HepG2 (cell line): ENCODE measurements around the gene ZNF382. TPM values are rescaled to one million over a fixed set of nuclear protein-coding genes. Genes with fewer than 3 reads are reported as not detected.

ENCODE experiments used
- ADNP ChIP-seq: sonication (generic); formaldehyde crosslinking; IDR thresholded peaks from 2 replicates; pipeline ENCODE4 v1.4.0; 2020; ENCODE audit warnings: missing genetic modification reagents
- ATAD3A ChIP-seq: sonication (generic); formaldehyde crosslinking; IDR thresholded peaks from 2 replicates; pipeline ENCODE4 v1.4.0; 2020; ENCODE audit warnings: missing genetic modification reagents
- ATM ChIP-seq: fragments of 450-650 bp; IDR thresholded peaks from 2 replicates; pipeline ENCODE4 v1.7.1; 2017; ENCODE audit warnings: mild to moderate bottlenecking, borderline replicate concordance
- CC2D1A ChIP-seq: sonication (generic); formaldehyde crosslinking; IDR thresholded peaks from 2 replicates; pipeline ENCODE4 v1.8.1; 2023; ENCODE audit warnings: mild to moderate bottlenecking, missing genetic modification reagents
- FOSL1 ChIP-seq: sonication (generic); formaldehyde crosslinking; IDR thresholded peaks from 2 replicates; pipeline ENCODE4 v1.9.0; 2021; ENCODE audit warnings: missing genetic modification reagents, borderline replicate concordance
- HDAC2 ChIP-seq: sonication (generic); formaldehyde crosslinking; IDR thresholded peaks from 2 replicates; pipeline ENCODE4 v1.4.0; 2020; ENCODE audit warnings: missing genetic modification reagents
- JDP2 ChIP-seq: sonication (generic); formaldehyde crosslinking; IDR thresholded peaks from 2 replicates; pipeline ENCODE4 v1.8.1; 2022; ENCODE audit warnings: missing genetic modification reagents, borderline replicate concordance
- KMT2A ChIP-seq: sonication (generic); formaldehyde crosslinking; IDR thresholded peaks from 2 replicates; pipeline ENCODE4 v1.4.0; 2020; ENCODE audit warnings: missing genetic modification reagents
- NBN ChIP-seq: fragments of 450-650 bp; conservative IDR thresholded peaks from 2 replicates; pipeline ENCODE4 v1.6.1; 2017
- NR2F1 ChIP-seq, 2 experiments: fragments of 450-650 bp in 1 of 2; formaldehyde crosslinking in 1 of 2; IDR thresholded peaks; 2 replicates each; pipeline versions ENCODE4 v1.5.0 to v1.6.1; 2016 to 2020; ENCODE audit warnings: mild to moderate bottlenecking in 1 of 2, missing compliant biosample characterization in 1 of 2, missing genetic modification reagents in 1 of 2, moderate library complexity in 1 of 2
- SIN3A ChIP-seq: IDR thresholded peaks from 2 replicates; pipeline ENCODE4 v1.6.1; 2011; ENCODE audit warnings: low read depth, mild to moderate bottlenecking, control low read depth, low read length, borderline replicate concordance
- SMYD3 ChIP-seq: sonication (generic); formaldehyde crosslinking; IDR thresholded peaks from 2 replicates; pipeline ENCODE4 v1.8.1; 2023; ENCODE audit warnings: mild to moderate bottlenecking, missing genetic modification reagents
- ZMYM3 ChIP-seq: sonication (generic); formaldehyde crosslinking; IDR thresholded peaks from 2 replicates; pipeline ENCODE4 v1.5.1; 2020; ENCODE audit warnings: mild to moderate bottlenecking, missing genetic modification reagents
- ZNF569 ChIP-seq: sonication (generic); formaldehyde crosslinking; IDR thresholded peaks from 2 replicates; pipeline ENCODE4 v1.5.0; 2020; ENCODE audit warnings: mild to moderate bottlenecking, missing genetic modification reagents, moderate library complexity, borderline replicate concordance
- ZNF703 ChIP-seq: sonication (generic); formaldehyde crosslinking; IDR thresholded peaks from 2 replicates; pipeline ENCODE4 v1.5.1; 2020; ENCODE audit warnings: missing genetic modification reagents, mild to moderate bottlenecking, moderate library complexity, borderline replicate concordance
- polyA plus RNA-seq, 8 experiments: library from polyadenylated mRNA; depleted of rRNA in 3 of 8; stranded (reverse) in 7 of 8; unstranded in 1 of 8; fragments of >200 nt; fragmentation: Illumina TruSeq in 4 of 8; extraction: Trizol in 4 of 8; gene quantifications; 2 replicates each; pipeline versions ENCODE4 v1.2.1 to v1.2.3, GENCODE V29; 2011 to 2016; ENCODE audit warnings: low read depth in 4 of 8, missing spikeins in 1 of 8, mixed read lengths in 1 of 8; ENCODE audit not compliant: insufficient read depth in 1 of 8
- total RNA-seq, 5 experiments: library from RNA; depleted of rRNA; stranded (reverse); fragments of >200 nt; fragmentation: Illumina TruSeq; extraction: Trizol; gene quantifications; 2 replicates each; pipeline ENCODE4 v1.2.3, GENCODE V29; 2016; ENCODE audit warnings: low read depth in 1 of 5
- TF ChIP-seq, protein P1 (sequence below): sonication (generic); formaldehyde crosslinking; IDR thresholded peaks from 2 replicates; pipeline ENCODE4 v1.9.0; 2021; ENCODE audit warnings: missing genetic modification reagents, mild to moderate bottlenecking, borderline replicate concordance
- TF ChIP-seq, protein P2 (sequence below): sonication (generic); formaldehyde crosslinking; IDR thresholded peaks from 2 replicates; pipeline ENCODE4 v1.4.0; 2020; ENCODE audit warnings: missing genetic modification reagents
- TF ChIP-seq, protein P3 (sequence below): sonication (generic); formaldehyde crosslinking; IDR thresholded peaks from 2 replicates; pipeline ENCODE4 v1.8.1; 2023; ENCODE audit warnings: mild to moderate bottlenecking, inconsistent platforms, moderate library complexity, missing genetic modification reagents, borderline replicate concordance
- TF ChIP-seq, protein P4 (sequence below): sonication (generic); formaldehyde crosslinking; IDR thresholded peaks from 2 replicates; pipeline ENCODE4 v1.5.0; 2020; ENCODE audit warnings: mild to moderate bottlenecking, missing genetic modification reagents, borderline replicate concordance

ZNF382 gene
- total and polyA plus RNA-seq, 2 of the 13 experiments (the other 11 are each of a cell fraction or from before 2014, with no cell fraction given) = 2.3 to 6.8 TPM

DNA sequence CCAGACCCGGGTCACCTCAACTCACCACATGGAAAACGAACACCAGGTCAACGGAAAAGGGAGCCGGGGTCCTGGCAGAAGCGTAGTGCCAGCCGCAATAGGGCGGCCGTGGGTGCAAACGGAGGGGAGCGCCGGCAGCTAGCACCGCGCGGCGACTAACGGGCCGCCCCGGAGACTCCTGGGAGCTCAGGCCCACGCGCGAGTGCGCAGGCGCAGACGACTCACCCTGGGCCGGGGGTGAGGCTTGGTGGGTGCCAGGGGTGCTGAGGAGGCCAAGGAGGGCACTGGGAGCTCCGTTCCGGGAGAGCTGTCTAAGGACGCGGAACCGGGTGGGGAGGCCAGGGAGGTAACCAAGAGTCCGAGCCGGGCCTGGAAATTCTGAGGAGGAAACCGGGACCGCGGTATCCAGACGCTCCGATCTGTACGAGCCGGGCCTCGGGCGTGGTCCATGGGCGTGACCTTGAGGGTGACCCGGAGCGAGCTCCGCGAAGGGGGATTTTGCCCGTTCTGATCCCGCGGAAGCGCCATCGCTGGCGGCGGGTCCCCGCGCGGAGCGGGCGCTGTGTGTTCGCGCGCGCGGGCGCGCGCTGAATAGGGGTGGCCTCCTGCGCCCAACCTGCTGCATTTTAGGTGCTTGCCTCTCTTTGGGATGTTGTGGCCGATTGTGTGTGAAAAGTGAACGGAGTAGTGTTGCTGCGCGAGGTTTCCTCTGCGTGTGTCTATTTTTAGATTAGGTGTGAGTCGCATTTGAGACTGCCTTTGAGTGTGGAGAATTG lies at the start of gene ZNF382 (continued):
- TF ChIP-seq, protein P1, sequence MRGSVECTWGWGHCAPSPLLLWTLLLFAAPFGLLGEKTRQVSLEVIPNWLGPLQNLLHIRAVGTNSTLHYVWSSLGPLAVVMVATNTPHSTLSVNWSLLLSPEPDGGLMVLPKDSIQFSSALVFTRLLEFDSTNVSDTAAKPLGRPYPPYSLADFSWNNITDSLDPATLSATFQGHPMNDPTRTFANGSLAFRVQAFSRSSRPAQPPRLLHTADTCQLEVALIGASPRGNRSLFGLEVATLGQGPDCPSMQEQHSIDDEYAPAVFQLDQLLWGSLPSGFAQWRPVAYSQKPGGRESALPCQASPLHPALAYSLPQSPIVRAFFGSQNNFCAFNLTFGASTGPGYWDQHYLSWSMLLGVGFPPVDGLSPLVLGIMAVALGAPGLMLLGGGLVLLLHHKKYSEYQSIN = no peak
- no peak for TF ChIP-seq SMYD3
- TF ChIP-seq, protein P2, sequence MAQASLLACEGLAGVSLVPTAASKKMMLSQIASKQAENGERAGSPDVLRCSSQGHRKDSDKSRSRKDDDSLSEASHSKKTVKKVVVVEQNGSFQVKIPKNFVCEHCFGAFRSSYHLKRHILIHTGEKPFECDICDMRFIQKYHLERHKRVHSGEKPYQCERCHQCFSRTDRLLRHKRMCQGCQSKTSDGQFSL (CRISPR knock-in tag) = no peak
- no peak for TF ChIP-seq NBN
- TF ChIP-seq, protein P3, sequence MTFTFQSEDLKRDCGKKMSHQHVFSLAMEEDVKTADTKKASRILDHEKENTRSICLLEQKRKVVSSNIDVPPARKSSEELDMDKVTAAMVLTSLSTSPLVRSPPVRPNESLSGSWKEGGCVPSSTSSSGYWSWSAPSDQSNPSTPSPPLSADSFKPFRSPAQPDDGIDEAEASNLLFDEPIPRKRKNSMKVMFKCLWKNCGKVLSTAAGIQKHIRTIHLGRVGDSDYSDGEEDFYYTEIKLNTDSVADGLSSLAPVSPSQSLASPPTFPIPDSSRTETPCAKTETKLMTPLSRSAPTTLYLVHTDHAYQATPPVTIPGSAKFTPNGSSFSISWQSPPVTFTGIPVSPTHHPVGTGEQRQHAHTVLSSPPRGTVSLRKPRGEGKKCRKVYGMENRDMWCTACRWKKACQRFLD (CRISPR knock-in tag) = no peak
- TF ChIP-seq ADNP (CRISPR knock-in tag) = no peak
- no peak for TF ChIP-seq ZNF703 (CRISPR knock-in tag)
- TF ChIP-seq, protein P4, sequence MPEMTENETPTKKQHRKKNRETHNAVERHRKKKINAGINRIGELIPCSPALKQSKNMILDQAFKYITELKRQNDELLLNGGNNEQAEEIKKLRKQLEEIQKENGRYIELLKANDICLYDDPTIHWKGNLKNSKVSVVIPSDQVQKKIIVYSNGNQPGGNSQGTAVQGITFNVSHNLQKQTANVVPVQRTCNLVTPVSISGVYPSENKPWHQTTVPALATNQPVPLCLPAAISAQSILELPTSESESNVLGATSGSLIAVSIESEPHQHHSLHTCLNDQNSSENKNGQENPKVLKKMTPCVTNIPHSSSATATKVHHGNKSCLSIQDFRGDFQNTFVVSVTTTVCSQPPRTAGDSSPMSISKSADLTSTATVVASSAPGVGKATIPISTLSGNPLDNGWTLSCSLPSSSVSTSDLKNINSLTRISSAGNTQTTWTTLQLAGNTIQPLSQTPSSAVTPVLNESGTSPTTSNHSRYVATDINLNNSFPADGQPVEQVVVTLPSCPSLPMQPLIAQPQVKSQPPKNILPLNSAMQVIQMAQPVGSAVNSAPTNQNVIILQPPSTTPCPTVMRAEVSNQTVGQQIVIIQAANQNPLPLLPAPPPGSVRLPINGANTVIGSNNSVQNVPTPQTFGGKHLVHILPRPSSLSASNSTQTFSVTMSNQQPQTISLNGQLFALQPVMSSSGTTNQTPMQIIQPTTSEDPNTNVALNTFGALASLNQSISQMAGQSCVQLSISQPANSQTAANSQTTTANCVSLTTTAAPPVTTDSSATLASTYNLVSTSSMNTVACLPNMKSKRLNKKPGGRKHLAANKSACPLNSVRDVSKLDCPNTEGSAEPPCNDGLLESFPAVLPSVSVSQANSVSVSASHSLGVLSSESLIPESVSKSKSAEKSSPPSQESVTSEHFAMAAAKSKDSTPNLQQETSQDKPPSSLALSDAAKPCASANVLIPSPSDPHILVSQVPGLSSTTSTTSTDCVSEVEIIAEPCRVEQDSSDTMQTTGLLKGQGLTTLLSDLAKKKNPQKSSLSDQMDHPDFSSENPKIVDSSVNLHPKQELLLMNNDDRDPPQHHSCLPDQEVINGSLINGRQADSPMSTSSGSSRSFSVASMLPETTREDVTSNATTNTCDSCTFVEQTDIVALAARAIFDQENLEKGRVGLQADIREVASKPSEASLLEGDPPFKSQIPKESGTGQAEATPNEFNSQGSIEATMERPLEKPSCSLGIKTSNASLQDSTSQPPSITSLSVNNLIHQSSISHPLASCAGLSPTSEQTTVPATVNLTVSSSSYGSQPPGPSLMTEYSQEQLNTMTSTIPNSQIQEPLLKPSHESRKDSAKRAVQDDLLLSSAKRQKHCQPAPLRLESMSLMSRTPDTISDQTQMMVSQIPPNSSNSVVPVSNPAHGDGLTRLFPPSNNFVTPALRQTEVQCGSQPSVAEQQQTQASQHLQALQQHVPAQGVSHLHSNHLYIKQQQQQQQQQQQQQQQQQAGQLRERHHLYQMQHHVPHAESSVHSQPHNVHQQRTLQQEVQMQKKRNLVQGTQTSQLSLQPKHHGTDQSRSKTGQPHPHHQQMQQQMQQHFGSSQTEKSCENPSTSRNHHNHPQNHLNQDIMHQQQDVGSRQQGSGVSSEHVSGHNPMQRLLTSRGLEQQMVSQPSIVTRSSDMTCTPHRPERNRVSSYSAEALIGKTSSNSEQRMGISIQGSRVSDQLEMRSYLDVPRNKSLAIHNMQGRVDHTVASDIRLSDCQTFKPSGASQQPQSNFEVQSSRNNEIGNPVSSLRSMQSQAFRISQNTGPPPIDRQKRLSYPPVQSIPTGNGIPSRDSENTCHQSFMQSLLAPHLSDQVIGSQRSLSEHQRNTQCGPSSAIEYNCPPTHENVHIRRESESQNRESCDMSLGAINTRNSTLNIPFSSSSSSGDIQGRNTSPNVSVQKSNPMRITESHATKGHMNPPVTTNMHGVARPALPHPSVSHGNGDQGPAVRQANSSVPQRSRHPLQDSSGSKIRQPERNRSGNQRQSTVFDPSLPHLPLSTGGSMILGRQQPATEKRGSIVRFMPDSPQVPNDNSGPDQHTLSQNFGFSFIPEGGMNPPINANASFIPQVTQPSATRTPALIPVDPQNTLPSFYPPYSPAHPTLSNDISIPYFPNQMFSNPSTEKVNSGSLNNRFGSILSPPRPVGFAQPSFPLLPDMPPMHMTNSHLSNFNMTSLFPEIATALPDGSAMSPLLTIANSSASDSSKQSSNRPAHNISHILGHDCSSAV (CRISPR knock-in tag) = no peak
- no peak for TF ChIP-seq SIN3A
- no peak for TF ChIP-seq HDAC2 (CRISPR knock-in tag)
- TF ChIP-seq CC2D1A = no peak
- no peak; the same call in 1 of the 2 replicates for TF ChIP-seq JDP2 (CRISPR knock-in tag)
- no peak for TF ChIP-seq ATAD3A (CRISPR knock-in tag)
- no peak for TF ChIP-seq ZNF569 (CRISPR knock-in tag)
- TF ChIP-seq NR2F1 (CRISPR knock-in tag; IDR thresholded peaks at IDR 0.05) = no peak
- 0 out of 2 replicates have a peak, but pooled peaks have one; percentile 42 for TF ChIP-seq KMT2A (CRISPR knock-in tag)
- no peak for TF ChIP-seq FOSL1 (CRISPR knock-in tag)
- TF ChIP-seq ZMYM3 (CRISPR knock-in tag) = no peak
- no peak for TF ChIP-seq ATM
